K562 (cell line): ENCODE measurements around the gene DNAJB6. TPM values are rescaled to one million over a fixed set of nuclear protein-coding genes. Genes with fewer than 3 reads are reported as not detected.

Experiments
- ASH1L ChIP-seq: fragments of 450-650 bp; IDR thresholded peaks from 2 replicates; pipeline ENCODE4 v1.6.1; 2018; ENCODE audit warnings: borderline replicate concordance, mild to moderate bottlenecking, low read depth; ENCODE audit not compliant: partially characterized antibody
- BRCA1 ChIP-seq, 2 experiments: fragments of 450-650 bp in 1 of 2; sonication (generic) in 1 of 2; formaldehyde crosslinking in 1 of 2; IDR thresholded peaks; 2 replicates each; pipeline versions ENCODE4 v1.5.0 to v1.6.1; 2017 to 2020; ENCODE audit warnings: mild to moderate bottlenecking in 1 of 2, missing genetic modification reagents in 1 of 2
- BRF1 ChIP-seq: IDR thresholded peaks from 3 replicates; pipeline ENCODE4 v1.6.1; 2011; ENCODE audit warnings: borderline replicate concordance, mild to moderate bottlenecking; ENCODE audit not compliant: insufficient read length; ENCODE audit errors: extremely low read depth
- CCNT2 ChIP-seq: IDR thresholded peaks from 2 replicates; pipeline ENCODE4 v1.6.1; 2011; ENCODE audit warnings: borderline replicate concordance, low read depth, mild to moderate bottlenecking, moderate library complexity, mixed read lengths, low read length; ENCODE audit not compliant: insufficient read length; ENCODE audit errors: extremely low read depth
- FOSL1 ChIP-seq: fragments of 200-800 bp; sonication (Bioruptor generic); conservative IDR thresholded peaks from 2 replicates; pipeline ENCODE4 v1.6.1; 2016; ENCODE audit warnings: missing genetic modification characterization, missing compliant biosample characterization
- HDAC8 ChIP-seq: fragments of 450-650 bp; IDR thresholded peaks from 2 replicates; pipeline ENCODE4 v1.6.1; 2016; ENCODE audit warnings: mild to moderate bottlenecking, missing genetic modification characterization, moderate library complexity, missing compliant biosample characterization
- NCOA1 ChIP-seq: fragments of 450-650 bp; IDR thresholded peaks from 2 replicates; pipeline ENCODE4 v1.6.1; 2016; ENCODE audit warnings: low read depth
- NUFIP1 ChIP-seq: fragments of 450-650 bp; IDR thresholded peaks from 2 replicates; pipeline ENCODE4 v1.6.1; 2018; ENCODE audit not compliant: partially characterized antibody
- POLR2A ChIP-seq: fragments of 450-650 bp; conservative IDR thresholded peaks from 2 replicates; pipeline ENCODE4 v1.6.1; 2016
- RBM25 ChIP-seq: fragments of 200-400 bp; formaldehyde crosslinking; IDR thresholded peaks from 2 replicates; pipeline ENCODE4 v1.6.1; 2018; ENCODE audit warnings: low read length, low read depth, moderate library complexity; ENCODE audit not compliant: severe bottlenecking
- RCOR1 ChIP-seq, 2 experiments: IDR thresholded peaks; 2 replicates each; pipeline ENCODE4 v1.6.1; 2012; ENCODE audit warnings: low read depth in 2 of 2, low read length in 2 of 2, borderline replicate concordance in 1 of 2, improper control_type of control experiment in 1 of 2
- RFX5 ChIP-seq: IDR thresholded peaks from 2 replicates; pipeline ENCODE4 v1.6.1; 2011; ENCODE audit warnings: low read depth, mild to moderate bottlenecking, improper control_type of control experiment, low read length
- ZBED1 ChIP-seq: IDR thresholded peaks from 2 replicates; pipeline ENCODE4 v1.6.1; 2014
- ZBTB17 ChIP-seq: fragments of 450-650 bp; formaldehyde crosslinking; IDR thresholded peaks from 2 replicates; pipeline ENCODE4 v1.4.0; 2020; ENCODE audit warnings: mild to moderate bottlenecking
- ZC3H8 ChIP-seq: fragments of 450-650 bp; IDR thresholded peaks from 2 replicates; pipeline ENCODE4 v1.6.1; 2017
- ZNF253 ChIP-seq: fragments of 250-450 bp; sonication (Bioruptor Pico); conservative IDR thresholded peaks from 2 replicates; pipeline ENCODE4 v1.6.1; 2021; ENCODE audit warnings: mild to moderate bottlenecking
- ZNF3 ChIP-seq: fragments of 250-450 bp; sonication (Bioruptor Pico); IDR thresholded peaks from 2 replicates; pipeline ENCODE4 v1.5.0; 2021; ENCODE audit warnings: mild to moderate bottlenecking, moderate library complexity
- polyA plus RNA-seq, 8 experiments: library from polyadenylated mRNA; depleted of rRNA in 4 of 8; stranded (reverse) in 5 of 8; unstranded in 3 of 8; fragments of >200 nt; fragmentation: Nextera tagmentation in 2 of 8; fragmentation: Illumina TruSeq in 1 of 8; extraction: Ambion mirVana in 2 of 8; extraction: Trizol in 1 of 8; gene quantifications; 2 replicates each; pipeline versions ENCODE4 v1.2.1 to v1.2.3, GENCODE V29; 2011 to 2014; ENCODE audit warnings: inconsistent platforms in 1 of 8, missing spikeins in 1 of 8
- total RNA-seq, 7 experiments: library from RNA; depleted of rRNA in 6 of 7; stranded (reverse); fragments of >200 nt in 6 of 7; fragmentation: Illumina TruSeq in 2 of 7; extraction: Trizol in 2 of 7; gene quantifications; 2 replicates each; pipeline versions ENCODE4 v1.2.1 to v1.2.3, GENCODE V29; 2011 to 2021; ENCODE audit warnings: low replicate concordance in 1 of 7
- TF ChIP-seq, protein P1 (sequence below): fragments of 450-650 bp; formaldehyde crosslinking; IDR thresholded peaks from 2 replicates; pipeline ENCODE4 v1.4.0; 2020; ENCODE audit warnings: mild to moderate bottlenecking, moderate library complexity
- TF ChIP-seq, protein P2 (sequence below): fragments of 450-650 bp; IDR thresholded peaks from 2 replicates; pipeline ENCODE4 v1.6.1; 2017; ENCODE audit warnings: mild to moderate bottlenecking, moderate library complexity
- TF ChIP-seq, protein P3 (sequence below): sonication (generic); formaldehyde crosslinking; IDR thresholded peaks from 2 replicates; pipeline ENCODE4 v1.8.0; 2022; ENCODE audit warnings: mild to moderate bottlenecking, missing genetic modification reagents, borderline replicate concordance
- TF ChIP-seq, protein P4 (sequence below): fragments of 250-450 bp; sonication (Bioruptor Pico); IDR thresholded peaks from 2 replicates; pipeline ENCODE4 v1.5.0; 2021

DNAJB6 gene
- total and polyA plus RNA-seq, 9 of the 15 experiments (the other 6 are each of a cell fraction or from before 2014, with no cell fraction given) = 84.5 to 158 (median 135) TPM

- TF ChIP-seq CCNT2 = peak; percentile 85
- TF ChIP-seq NCOA1 = 0 out of 2 replicates have a peak, but pooled peaks have one; percentile 33
- no peak for TF ChIP-seq RFX5
- TF ChIP-seq ZBTB17 = peak; percentile 89
- TF ChIP-seq FOSL1 (tag) = peak; percentile 54; the same call in 1 of the 2 replicates
- TF ChIP-seq, protein P1, sequence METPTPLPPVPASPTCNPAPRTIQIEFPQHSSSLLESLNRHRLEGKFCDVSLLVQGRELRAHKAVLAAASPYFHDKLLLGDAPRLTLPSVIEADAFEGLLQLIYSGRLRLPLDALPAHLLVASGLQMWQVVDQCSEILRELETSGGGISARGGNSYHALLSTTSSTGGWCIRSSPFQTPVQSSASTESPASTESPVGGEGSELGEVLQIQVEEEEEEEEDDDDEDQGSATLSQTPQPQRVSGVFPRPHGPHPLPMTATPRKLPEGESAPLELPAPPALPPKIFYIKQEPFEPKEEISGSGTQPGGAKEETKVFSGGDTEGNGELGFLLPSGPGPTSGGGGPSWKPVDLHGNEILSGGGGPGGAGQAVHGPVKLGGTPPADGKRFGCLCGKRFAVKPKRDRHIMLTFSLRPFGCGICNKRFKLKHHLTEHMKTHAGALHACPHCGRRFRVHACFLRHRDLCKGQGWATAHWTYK (CRISPR knock-in tag) = peak; percentile 50; the same call in 1 of the 2 replicates
- TF ChIP-seq, protein P2, sequence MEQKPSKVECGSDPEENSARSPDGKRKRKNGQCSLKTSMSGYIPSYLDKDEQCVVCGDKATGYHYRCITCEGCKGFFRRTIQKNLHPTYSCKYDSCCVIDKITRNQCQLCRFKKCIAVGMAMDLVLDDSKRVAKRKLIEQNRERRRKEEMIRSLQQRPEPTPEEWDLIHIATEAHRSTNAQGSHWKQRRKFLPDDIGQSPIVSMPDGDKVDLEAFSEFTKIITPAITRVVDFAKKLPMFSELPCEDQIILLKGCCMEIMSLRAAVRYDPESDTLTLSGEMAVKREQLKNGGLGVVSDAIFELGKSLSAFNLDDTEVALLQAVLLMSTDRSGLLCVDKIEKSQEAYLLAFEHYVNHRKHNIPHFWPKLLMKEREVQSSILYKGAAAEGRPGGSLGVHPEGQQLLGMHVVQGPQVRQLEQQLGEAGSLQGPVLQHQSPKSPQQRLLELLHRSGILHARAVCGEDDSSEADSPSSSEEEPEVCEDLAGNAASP = no peak
- no peak for TF ChIP-seq BRCA1 (IDR thresholded peaks at IDR 0.05)
- no peak for TF ChIP-seq BRCA1 (CRISPR knock-in tag; IDR thresholded peaks at IDR 0.05)
- no peak for TF ChIP-seq ZBED1
- TF ChIP-seq RBM25 = no peak
- TF ChIP-seq HDAC8 = no peak
- no peak for TF ChIP-seq ZNF253 (CRISPR knock-in tag)
- no peak for TF ChIP-seq ASH1L
- TF ChIP-seq ZC3H8 = no peak
- peak in 1 of 2 experiments; percentile 83; a peak in 2 of 4 replicates for TF ChIP-seq RCOR1 (IDR thresholded peaks at IDR 0.05; ENCODE audit: borderline replicate concordance in 1 of 2, low read depth in 2 of 2, low read length in 2 of 2)
- no peak for TF ChIP-seq ZNF3 (CRISPR knock-in tag)
- no peak; the same call in none of the 2 replicates for TF ChIP-seq POLR2A
- TF ChIP-seq, protein P3, sequence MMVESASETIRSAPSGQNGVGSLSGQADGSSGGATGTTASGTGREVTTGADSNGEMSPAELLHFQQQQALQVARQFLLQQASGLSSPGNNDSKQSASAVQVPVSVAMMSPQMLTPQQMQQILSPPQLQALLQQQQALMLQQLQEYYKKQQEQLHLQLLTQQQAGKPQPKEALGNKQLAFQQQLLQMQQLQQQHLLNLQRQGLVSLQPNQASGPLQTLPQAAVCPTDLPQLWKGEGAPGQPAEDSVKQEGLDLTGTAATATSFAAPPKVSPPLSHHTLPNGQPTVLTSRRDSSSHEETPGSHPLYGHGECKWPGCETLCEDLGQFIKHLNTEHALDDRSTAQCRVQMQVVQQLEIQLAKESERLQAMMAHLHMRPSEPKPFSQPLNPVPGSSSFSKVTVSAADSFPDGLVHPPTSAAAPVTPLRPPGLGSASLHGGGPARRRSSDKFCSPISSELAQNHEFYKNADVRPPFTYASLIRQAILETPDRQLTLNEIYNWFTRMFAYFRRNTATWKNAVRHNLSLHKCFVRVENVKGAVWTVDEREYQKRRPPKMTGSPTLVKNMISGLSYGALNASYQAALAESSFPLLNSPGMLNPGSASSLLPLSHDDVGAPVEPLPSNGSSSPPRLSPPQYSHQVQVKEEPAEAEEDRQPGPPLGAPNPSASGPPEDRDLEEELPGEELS (CRISPR knock-in tag) = no peak
- TF ChIP-seq BRF1 = no peak
- TF ChIP-seq, protein P4, sequence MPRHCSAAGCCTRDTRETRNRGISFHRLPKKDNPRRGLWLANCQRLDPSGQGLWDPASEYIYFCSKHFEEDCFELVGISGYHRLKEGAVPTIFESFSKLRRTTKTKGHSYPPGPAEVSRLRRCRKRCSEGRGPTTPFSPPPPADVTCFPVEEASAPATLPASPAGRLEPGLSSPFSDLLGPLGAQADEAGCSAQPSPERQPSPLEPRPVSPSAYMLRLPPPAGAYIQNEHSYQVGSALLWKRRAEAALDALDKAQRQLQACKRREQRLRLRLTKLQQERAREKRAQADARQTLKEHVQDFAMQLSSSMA (CRISPR knock-in tag) = no peak
- no peak for TF ChIP-seq NUFIP1
These were observed 61.2 kb downstream of the DNAJB6 start (continued) for GRCh38 chr7:157397731-157398691.
